CD4-positive, alpha-beta T cell treated with Interleukin-6 for 4 hours (primary cell): ENCODE results near the gene CYSTM1.
A peak's percentile ranks its signal among the peaks of the same experiment; 100 is the strongest.

Source experiments
- DNase-seq: peaks from one replicate; pipeline ENCODE4 v3.0.0-alpha.2; 2020; ENCODE audit warnings: mixed read lengths

Gene CYSTM1

DNA sequence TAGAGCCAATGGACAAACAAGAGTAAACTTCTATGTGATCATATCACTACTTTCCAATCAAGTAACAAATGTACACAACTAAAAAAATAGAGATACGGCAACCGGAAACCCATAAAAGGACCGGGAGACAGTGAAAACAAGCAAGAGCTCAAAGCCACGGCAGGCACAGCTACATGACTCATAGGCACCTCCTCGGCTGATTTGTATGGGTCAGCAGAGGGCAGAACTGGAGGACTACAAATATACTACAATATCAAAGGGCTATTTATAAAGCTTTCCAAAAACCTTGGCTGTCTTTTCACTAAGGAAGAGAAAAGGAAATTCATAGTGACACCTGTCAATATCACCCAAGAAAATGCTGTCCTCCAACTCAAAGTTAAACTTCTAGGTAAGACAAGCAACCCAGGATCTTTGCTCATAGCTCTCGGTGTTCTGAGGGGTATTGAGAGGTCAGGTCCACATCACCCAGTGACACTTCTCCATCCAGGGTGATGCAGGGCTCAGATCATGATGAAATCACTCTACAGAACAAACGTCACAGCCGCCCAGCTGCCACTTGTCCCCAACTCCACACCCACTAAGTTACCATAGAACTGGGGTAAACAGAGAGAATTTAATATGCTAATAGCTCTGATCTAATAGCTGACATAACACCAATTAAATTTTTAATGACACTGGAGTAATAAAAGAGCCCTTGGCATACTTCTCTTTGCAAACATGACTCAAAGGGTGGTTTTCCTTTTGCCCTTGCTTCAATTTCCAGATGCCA lies 86.6 kb downstream of the CYSTM1 start:
- DNase-seq: peak; percentile 32

DNA sequence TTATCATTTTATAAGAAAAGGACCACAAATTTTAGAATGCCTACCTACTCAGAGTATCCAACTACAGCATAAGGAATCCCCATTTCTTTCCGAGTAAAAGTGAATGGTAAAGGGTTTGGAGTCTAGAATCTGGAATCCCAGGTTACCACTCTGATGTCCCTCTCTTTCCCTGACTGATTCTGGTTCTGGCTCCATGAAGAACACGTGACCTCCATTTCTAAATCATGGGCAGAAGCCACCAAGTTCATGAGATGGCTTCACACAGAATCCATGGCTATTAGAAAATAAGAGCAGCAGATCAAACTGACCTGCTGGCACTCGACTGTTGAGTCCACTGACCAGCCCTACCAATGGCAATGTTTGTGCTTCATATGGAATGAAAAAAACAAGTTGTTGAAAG lies 87.2 kb downstream of the CYSTM1 start:
- DNase-seq: no peak

DNA sequence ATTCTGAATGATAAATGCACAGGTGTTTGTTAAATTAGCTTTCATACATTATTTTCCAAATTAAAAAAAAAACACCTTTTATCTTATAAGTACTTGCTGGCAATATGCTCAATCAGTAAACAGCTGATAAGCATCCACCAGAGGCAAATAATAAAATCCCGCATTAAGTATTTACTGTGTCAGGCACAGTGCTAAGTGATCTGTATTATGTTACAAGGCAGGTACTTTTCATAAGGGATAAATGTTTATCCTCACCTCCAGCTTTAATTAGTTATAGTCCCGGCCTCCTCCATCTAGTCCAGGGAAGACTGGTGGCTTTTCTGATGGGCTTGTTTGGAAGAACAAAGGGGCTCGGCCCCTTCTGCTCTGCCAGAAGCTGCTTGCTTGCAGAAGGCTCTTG lies 87.9 kb downstream of the CYSTM1 start:
- DNase-seq: no peak

DNA sequence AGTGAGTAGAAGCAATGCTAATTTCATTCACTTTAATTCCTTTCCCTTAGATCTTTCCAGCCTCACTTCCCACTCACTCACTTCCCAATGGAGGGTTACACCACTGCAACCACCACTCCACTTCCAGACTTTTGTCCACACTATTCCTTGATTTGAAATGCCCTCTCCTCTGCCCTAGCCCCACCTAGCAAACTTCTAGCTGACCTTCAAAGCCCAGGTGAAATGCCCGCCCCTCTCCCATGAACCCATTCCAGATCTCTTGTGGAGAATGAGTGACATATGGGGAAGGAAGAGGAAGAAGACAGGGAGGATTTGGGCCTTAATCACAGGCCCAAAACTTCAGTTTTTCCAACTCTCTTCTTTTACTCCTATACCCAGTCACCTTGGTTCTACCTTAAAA lies 90.9 kb downstream of the CYSTM1 start:
- no peak for DNase-seq

DNA sequence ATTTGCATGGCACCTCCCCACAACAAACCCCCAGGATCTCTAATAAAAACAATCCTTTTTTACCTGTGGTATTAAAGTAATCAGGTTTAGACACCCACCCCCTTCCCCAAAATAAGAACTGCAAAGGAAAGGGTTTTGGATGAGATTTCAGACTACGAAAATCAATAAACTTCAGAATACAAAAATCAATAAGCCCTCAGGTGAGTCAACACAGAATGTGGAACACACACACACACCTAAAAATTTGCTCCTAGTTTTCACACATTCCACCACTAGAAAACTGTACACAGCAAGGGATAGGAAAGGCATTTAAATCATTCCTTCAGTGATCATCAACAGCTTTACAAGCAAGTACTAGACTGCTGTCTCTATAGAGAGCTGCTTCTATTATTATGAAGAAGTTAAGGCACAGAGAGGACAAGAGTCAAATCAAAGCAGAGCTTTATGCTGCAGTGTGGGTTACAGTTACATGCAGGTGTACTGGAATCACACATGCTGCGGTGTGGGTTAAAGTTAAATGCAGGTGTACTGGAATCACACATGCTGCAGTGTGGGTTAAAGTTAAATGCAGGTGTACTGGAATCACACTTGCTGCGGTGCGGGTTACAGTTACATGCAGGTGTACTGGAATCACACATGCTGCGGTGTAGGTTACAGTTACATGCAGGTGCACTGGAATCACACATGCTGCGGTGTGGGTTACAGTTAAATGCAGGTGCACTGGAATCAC lies 91.6 kb downstream of the CYSTM1 start:
- DNase-seq: peak; percentile 11

DNA sequence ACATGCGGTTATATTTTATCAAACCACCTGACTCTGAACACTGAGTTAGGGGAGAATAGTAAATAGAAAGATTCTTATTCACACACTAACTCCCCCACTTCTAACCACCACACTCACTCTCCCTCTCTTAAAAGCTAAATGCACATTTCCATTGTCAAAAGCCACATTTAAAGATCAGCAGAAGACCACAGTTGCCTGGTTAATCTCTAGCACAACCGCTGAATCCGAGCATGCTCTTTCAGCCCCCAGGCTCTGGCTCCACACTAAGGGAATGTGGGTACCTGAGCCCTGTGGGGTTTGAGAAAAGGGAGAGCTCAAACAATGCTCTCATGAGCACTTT lies 92.2 kb downstream of the CYSTM1 start:
- no peak for DNase-seq

DNA sequence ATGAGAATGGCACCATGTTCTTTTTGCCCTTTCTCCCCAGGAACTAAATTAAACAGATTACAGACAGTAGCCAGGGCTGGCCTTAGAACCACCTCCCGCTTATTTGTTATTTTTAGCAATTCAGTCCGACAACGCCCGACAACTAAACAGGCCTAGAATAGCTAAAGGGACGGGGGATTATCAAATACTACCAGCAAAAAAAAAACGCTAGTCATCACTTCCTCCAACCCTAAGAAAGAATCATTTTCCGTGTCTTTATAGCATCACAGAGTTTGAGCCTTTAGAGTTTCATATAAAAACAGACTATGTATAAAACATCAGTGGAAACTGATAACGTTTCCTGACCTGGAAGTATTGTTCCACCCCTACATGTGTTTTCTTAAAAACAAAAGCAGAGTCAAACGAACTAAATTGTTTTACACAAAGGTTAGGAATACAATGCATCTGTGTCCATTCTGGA lies 92.6 kb downstream of the CYSTM1 start:
- DNase-seq: no peak

DNA sequence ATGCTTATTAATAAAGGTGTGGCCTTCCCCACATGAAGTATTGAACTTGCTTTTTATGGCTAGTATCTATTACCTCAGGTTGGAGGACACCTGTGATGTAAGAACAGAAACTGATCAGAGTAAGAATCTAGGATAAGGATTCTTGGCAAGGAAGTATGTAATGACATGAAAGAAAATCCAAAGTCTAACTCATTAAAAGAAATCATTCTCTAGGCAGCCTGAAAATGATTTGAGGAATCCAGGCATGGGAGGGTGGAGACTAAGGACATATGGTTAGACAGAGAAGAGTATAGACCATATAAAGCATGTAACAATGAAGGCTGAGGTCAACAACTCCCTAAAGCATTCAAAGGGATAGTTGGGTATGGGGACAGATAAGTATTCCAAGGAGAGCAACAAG lies 95.0 kb downstream of the CYSTM1 start:
- no peak for DNase-seq

DNA sequence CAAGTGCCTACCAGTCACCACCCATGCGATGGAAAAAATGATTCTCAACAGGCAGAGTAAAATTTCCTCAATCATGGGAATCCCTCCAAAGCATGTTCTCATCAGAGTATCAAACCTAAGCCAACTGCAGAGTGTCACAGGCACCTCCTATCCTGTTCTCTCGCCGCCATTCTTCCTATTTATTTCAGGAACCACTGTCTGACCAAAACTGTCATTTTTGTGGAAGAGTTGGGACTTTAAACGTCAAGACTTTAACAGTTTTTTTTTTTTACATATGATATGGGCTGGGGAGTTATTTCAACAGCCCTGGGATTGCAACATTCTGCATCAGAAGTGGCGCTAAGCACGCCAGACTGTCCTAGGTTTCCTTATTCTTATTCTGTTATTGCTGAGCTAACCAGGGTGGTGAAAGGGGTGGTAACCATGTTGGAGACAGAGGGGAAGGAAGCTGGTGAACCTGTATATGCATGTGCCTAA lies 98.5 kb downstream of the CYSTM1 start:
- no peak for DNase-seq

DNA sequence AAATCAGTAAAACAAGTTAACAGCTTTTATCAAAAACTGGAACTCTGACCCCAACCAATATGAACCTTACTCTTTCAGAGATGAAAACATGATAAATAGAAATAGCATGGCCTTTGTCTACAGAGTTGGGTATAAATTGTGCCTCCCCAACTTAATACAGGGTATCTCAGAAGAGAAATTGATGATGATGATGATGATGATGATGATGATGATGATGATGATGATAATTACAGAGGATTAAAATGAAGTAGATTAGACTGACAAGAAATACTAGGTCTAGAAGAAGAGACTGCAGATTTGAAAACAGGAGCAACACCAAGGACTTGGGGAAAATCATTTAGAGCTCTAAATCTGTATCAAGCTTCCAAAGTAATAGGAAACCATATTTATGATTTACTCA lies 100.8 kb downstream of the CYSTM1 start:
- DNase-seq: no peak

DNA sequence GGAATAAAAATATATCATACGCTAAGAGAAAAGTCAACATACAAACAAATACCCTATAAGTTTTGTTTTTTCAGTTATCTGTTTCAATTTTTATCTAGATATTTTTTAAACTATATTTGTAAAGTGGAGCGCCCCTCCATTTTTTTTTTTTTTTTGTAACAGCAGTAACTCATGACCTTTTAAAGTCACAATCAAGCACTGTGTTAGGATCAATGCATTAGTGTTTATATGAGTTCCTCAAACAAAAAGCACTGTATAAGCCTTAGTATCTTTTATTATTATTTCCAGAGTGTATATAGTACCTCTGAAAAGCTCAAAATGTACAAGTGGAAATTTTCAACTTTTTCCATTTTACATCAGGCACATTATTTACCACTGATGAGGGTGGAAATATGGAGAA lies 107.3 kb downstream of the CYSTM1 start:
- no peak for DNase-seq

DNA sequence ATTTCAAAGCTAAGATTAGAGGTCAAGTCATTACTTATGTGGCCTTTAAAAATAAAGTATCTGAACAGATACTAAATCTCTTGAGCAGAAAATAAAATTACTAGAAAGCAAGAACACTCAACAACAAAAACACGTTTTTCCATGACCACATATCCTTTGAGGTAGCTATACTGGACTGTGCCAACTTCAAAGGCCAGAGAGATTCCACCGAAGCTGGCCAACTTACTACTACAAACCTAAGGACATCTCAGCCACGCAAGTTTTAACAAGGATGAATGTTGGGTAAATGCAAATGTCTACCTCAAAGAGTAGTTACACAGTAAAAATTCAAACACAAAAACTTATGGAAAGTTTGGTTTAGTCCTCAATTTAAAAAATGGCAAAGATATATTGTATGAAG lies 109.0 kb downstream of the CYSTM1 start:
- no peak for DNase-seq

DNA sequence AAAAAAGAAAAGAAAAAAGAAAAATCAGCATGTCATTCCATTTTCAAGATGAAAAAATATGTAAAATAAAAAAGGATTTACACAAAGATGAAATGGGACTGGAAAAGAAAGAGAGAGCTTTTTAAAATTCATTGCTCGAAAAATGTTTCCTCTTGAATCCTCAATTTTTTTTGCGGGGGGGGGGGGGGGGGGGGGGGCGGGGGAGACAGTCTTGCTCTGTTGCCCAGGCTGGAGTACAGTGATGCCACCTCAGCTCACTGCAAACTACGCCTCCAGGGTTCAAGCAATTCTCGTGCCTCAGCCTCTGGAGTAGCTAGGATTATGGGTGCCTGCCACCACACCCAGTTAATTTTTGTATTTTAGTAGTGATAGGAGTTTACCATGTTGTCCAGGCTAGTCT lies 111.4 kb downstream of the CYSTM1 start:
- DNase-seq: no peak

DNA sequence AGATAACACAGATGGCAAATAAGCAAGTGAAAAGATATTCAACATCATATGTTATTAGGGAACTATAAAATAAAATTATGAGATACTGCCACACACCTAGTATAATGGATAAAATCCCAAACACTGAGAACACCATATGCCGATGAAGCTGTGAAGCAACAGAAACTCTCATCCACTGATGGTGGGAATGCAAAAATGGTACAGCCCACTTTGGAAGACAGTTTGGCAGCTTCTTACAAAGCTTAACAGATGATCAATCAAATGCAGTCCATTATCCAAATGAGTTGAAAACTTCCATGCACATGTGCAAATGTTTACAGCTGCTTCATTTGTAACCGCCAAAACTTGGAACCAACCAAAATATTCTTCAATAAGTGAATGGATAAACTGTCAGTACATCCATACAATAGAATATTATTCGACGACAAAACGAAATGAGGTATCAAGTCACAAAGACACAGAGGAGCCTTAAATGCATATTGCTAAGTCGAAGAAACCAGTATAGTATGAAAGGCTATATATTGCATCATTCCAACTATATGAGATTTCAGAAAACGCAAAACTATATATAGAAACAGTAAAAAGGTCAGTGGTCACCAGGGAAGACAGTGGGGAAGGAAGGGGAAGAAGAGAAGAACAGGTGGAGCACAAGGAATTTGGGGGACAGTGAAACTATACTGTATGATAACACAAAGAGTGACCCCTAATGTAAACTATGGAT lies 113.0 kb downstream of the CYSTM1 start:
- DNase-seq: no peak

DNA sequence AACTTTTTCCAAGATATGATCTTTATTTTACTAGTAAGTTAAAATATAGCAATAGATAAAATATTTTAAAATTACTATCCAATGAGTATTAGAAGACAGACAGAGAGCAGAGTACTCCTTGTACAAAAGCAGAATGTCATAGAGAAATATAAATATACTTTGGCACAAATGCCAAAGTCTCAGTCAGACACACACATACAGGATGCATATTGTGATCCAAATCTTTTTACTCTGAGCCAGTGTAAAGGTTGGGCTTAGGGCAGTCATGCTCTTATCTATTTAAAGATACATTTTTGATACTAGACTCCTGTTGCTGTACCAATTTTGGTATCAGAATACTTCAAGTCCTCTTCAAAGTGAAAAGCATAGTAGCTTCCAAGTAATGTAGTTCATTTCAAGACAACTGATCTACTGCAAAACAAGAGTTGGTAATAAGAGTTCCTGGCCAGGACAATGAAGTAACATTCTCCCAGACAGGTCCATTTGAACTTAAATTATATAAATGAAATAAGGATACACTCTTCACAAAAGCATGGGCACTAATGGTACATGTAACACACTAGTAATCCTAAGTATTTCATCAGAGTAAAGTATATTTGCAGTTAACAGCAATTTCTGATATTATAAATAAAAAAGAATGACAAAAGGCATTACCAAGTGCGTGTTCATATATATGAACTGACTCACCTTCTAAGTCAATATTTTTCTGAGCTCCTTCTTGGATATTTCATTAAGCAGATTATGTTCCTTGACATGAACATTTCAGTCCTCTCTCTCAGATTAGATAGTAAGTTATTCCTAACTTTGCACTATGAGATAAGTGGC lies 117.4 kb downstream of the CYSTM1 start:
- no peak for DNase-seq
